ENCODE measurements around the gene TMCO4.

DNA sequence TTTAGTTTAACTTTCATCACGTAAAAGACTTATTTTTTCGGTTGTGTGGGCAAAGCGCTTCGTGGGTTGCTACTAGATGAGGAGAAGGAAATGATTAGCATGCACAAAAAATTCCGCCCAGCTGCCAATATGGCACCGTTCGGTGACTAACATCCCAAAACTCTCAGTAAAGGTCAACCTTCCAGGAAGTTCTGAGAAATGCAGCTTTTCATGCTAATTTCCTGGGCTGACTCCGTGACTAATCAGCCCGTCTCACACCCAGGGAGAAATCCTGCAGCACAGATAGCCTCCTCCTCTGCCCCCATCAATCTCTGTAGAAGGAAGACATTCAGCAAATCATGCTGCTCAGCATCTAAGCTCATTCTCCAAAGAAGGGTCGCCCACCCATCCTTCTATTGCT is 34.1 kb downstream of the TMCO4 start:
- no peak for TF ChIP-seq EZH2 (IDR thresholded peaks at IDR 0.05; ENCODE audit: borderline replicate concordance, insufficient read depth, low read depth, low read length, poor library complexity, severe bottlenecking)
- TF ChIP-seq, protein P1, sequence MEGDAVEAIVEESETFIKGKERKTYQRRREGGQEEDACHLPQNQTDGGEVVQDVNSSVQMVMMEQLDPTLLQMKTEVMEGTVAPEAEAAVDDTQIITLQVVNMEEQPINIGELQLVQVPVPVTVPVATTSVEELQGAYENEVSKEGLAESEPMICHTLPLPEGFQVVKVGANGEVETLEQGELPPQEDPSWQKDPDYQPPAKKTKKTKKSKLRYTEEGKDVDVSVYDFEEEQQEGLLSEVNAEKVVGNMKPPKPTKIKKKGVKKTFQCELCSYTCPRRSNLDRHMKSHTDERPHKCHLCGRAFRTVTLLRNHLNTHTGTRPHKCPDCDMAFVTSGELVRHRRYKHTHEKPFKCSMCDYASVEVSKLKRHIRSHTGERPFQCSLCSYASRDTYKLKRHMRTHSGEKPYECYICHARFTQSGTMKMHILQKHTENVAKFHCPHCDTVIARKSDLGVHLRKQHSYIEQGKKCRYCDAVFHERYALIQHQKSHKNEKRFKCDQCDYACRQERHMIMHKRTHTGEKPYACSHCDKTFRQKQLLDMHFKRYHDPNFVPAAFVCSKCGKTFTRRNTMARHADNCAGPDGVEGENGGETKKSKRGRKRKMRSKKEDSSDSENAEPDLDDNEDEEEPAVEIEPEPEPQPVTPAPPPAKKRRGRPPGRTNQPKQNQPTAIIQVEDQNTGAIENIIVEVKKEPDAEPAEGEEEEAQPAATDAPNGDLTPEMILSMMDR (IDR thresholded peaks at IDR 0.05), result no peak

Measured in B cell (primary cell).